Activated CD4-positive, alpha-beta T cell treated with anti-CD3 and anti-CD28 coated beads, Interleukin-2, amount 50 U/mL, for 4 hours (primary cell): ENCODE data around the gene CLASP1.
"Not testable (repeated sequence)": the region's sequence is repeated elsewhere in the genome, so short reads cannot be mapped to it uniquely, and the experiment has no call there.

Experiments
- DNase-seq, 2 experiments: peaks; one replicate each; pipeline ENCODE4 v3.0.0-alpha.2; 2020

Gene CLASP1

DNA sequence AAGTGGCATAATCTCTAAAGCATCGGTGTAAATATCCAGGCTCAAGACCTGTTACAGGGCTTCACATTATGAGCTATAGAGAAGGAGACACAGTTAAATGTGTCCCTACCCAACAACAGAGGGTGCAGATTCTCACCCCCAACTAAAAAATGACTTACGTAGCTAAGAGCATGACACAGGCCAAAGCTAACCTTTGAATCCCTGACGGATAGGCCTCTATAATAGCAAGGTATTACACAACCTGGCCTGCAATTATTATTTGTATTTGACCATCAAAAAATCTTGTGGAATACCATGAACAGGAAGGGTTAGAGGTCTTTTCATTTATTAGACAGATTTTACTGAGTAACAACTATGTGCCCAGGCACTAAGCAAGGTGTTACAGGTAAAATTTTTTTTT lies 73.5 kb downstream of the CLASP1 start:
- no peak for DNase-seq

DNA sequence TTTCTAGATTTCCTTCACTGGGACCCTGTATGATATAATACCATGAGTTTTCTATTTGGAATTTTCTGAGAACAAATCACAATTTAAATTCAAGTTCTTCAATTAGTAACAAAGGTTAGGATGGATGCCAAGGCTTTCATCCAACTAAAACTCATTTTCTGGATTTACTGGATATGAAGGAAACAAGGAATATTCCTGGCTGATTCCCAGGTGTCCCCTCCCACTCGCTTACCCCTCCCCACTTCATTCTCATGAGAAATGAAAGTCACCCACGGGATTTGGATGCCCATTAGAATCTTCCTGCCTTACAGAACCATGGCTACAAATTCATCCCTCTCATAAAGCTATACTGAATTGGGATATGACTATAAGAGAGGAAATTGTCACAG lies 78.6 kb downstream of the CLASP1 start:
- no peak for DNase-seq

DNA sequence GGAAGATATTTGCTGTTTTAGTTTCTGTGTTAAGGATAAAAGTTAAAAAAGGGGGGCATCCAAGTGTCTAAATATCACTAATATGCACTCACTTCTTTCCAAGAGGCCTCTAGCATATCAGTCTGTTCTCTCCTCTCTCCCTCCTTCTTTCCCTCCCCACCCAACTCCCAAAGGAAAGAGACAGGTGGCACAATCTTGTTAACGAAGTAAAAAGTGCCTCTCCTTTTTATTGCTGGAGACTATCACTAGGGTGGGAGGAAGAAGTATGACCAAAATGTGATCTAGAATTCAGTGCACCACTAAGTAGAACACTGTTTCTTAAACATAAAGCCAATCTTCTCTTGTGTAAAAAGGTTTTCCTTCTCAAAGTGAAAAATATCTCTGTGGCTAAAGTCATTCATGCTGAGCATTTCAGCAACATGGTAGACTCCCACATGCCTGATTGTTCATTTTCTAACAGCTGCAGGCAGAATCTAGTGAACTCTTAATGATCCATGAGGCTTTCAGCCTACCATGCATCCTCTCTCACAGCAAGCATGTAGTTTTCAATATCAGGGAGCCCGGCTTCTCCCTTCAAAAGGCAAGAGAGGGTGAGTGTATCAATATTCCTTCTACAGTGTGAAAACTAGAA lies 79.1 kb downstream of the CLASP1 start:
- DNase-seq: no peak

DNA sequence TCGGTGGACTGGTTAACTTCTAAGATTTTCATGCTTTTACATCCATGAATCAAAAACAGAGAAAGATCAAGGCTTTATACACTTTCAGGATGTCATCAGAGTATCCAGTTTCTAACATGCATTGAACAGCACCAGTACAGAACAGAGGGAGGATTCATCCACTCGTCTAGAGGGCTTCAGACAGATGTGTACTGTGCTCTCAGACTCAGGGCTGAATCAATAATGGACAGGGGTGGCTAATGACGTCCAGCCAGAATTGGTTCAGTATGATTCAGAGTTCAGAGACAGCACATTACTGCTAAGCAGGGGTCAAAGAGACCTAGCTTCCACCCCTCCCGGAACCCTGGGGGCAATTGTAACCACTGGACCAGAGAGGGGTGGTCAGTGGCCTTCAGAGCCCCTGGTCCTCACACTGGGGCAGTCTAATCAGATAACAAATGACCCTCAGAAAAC lies 81.3 kb downstream of the CLASP1 start:
- DNase-seq: no peak

DNA sequence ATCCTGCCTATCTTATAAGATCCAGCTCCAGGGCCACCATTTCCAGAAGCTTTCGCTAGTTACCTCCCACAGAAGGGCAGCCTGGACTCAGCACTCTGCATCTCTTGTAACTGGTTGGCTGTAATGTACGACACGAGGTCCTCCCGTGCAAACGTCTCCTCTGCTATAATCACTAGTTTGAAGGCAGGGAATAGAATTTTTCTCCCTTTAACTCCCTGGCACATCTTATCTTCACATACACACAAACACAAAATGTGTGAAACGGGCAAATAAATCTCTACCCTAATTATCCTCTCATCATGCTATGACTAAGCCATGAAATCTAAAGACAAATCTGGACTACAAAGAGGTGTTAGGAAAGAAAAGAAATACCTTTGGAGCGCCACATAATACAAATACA lies 81.8 kb downstream of the CLASP1 start:
- no peak for DNase-seq

DNA sequence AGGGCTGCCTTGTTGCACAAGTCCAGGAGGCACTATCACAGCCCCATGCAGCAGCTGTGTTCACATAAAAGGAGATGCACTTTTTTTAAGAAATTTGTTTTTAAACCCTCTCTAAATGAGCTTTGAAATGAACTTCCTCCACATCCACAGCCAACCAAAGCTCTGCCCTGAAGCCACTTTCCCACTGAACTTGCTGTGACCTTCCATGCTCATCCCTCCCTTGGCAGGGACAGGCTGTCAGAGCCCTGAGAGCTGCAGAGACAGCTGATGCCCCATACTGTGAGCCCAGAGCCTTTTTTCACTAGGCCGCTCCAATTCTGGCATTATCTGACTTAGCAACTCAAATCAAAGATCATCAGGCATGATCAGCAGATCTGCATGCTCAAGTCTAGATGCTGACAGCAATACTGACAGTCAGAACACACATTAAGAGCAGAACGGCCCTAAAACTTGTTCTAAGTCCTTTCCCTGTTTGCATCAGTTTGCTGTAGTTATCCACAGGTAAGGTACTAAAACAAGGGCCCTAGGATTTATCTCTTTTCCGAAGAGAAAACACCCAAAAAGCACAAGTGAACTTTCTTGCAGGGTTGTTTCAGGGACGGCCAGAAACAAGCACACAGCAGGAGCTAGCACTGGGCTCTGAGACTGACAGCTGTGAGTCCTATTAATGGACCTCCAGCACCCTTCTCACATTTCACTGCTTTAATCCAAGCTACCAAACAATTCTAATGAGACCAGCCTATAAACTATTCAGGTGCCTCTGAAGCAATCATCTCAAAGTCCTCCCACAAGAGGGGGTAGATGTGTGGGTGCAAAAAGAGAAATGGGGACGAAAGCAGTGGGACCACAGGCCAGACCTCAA lies 83.6 kb downstream of the CLASP1 start:
- no peak for DNase-seq

DNA sequence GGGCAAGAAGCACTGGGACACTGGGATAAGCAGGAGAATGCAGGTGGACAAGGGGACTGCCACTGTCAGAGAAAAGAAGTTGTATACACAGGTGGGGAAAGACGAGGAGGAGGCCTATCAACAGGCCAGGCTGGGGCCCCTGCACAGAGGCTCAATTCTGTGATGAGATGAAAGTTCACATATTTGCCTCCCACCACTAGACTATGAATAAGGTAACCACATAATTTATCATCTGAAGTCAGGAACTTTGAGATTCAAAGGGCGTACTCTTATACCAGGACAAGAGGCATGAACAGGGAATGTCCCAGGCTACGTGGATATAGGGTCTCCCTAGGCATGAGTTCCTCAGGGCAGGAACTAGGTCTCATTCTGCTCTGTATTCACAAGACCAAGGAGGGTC lies 84.4 kb downstream of the CLASP1 start:
- no peak for DNase-seq

DNA sequence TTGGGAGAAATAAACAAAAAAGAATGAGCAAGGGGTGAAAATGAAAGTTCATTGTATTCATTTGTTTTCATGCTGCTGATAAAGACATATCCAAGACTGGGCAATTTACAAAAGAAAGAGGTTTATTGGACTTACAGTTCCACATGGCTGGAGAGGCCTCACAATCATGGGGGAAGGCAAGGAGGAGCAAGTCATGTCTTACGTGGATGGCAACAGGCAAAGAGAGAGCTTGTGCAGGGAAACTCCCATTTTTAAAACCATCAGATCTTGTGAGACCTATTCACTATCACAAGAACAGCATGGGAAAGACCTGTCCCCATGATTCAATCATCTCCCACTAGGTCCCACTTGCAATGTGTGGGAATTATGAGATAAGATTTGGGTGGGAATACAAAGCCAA lies 85.5 kb downstream of the CLASP1 start:
- not testable (repeated sequence) for DNase-seq

DNA sequence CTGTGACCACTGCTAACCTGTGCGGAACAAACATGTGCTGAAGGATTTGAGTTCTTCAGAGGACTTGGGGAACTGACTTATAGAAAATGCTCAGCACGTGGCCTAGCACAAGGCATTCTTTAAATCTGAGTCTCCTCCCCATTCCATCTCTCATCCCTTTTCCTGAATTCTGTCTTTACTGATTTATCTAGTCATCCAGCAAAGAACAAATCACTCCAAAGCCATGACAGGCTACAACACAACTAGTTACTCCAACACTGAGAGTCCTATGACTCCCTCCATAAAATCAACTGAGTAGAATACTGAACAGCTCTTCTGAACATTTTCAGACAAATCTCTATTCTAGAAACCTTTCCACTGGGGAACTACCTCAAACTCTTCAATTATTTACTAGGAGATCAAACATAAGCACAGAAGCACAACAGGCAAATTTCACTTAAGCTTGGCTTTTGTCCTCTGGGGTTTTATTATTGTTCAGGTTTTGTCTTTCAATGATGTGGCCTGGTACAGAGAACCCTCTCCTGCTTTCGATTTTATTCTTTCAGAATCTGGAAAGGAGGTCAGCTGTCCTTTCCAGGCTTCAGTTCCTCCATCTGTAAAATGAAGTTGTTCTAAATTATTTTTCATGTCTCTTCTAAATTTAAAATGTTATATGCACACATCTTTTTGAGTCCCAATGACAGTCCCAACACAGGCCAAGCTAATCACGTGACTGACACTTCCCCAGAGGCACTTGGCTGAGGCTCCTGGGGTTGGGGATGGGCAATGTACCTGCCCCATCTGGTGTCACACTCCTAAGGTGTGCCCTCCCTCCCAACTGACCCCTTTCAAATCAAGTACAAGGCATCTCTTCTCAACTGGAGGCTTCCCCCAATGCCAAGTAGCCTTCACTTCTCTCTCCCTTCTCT lies 86.7 kb downstream of the CLASP1 start:
- no peak for DNase-seq

DNA sequence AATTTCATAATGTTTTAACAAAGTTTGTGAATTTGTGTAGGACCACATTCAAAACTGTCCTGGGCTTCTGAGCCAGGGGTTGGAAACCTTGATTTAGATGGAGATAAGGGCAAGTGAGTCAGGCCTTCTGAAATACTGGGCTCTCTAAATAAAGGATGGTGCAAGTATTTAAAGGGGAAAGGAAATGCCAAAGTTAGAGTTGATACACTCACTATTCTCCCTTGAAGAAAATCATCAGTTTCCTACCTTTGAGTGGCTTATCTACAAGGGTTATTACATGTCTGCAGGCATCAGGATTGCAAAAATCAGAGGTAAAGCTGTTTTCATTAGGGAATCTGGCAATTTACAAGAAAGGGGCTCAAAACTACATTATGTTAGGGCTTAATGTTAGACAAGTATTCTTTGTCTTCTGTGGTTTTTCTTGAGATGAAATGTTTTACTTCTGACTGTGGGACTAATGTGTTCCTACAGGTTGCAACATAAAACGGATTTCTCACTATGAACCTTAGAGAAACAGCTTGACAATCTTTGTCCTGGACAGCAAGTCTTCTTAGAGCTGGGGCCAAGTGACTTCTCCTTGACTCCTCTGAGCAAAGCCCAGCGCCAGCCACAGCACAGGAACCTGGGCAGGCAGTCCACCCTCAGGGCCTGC lies 87.5 kb downstream of the CLASP1 start:
- no peak for DNase-seq

DNA sequence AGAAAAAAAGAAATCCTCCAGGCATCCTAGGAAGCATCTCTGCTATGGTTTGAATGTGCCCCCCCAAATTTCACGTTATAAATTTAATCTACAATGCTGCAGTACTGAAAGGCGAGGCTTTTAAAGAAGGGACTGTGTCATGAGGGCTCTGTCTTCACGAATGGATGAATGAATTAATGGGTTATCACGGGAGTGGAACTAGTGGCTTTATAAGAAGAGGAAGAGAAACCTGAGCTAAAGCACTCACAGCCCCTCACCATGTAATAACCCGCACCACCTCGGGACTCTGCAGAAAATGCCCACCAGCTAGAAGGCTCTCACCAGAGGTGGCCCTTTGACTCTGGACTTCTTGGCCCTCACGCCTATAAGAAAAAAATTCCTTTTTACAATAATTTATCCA lies 90.9 kb downstream of the CLASP1 start:
- no peak for DNase-seq

DNA sequence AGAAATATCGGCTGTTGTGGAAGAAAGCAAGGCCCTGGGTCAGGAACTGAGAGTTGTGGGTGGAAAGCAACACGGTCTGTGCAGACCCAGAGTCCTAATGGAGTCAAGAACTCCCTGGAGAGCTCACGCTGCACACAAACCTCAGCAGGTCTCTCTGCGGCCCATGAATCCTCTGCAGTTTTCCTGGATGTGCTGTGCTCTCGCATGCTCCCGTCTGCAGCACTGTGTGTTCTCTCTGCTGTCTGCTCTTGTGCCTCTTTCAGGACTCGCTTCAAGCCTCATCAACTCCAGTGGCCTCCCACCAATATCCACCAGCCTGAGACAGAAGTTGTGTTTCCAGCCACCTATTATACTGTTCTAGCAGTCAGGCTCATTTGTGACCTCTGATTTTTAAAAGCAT lies 94.3 kb downstream of the CLASP1 start:
- no peak for DNase-seq

DNA sequence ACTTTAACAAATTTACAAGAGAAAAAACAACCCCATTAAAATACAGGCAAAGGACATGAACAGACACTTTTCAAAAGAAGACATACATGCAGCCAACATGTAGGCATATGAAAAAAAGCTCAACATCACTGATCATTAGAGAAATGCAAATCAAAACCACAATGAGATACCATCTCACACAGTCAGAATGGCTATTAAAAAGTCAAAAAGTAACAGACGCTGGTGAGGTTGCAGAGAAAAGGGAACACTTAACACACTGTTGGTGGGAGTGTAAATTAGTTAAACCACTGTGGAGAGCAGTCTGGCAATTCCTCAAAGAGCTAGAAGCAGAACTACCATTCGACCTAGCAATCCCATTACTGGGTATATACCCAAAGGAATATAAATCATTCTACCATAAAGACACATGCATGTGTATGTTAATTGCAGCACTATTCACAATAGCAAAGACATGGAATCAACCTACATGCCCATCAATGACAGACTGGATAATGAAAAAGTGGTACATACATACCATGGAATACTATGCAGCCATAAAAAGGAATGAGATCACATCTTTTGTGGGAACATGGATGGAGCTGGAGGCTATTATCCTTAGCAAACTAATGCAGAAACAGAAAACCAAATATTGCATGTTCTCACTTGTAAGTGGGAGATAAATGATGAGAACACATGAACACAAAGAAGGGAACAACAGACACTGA lies 96.6 kb downstream of the CLASP1 start:
- DNase-seq: not testable (repeated sequence)

DNA sequence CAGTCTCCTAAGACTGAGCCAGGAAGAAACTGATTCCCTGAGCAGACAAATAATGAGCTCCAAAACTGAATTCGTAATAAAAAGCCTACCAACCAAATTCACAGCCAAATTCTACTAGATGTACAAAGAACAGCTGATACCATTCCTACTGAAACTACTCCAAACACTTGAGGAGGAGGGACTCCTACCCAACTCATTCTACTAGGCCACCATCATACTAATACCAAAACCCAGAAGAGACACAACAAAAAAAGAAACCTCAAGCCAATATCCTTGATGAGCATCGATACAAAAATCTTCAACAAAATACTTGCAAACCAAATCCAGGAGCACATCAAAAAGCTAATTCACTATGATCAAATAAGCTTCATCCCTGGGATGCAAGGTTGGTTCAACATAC lies 98.6 kb downstream of the CLASP1 start:
- DNase-seq: no peak

DNA sequence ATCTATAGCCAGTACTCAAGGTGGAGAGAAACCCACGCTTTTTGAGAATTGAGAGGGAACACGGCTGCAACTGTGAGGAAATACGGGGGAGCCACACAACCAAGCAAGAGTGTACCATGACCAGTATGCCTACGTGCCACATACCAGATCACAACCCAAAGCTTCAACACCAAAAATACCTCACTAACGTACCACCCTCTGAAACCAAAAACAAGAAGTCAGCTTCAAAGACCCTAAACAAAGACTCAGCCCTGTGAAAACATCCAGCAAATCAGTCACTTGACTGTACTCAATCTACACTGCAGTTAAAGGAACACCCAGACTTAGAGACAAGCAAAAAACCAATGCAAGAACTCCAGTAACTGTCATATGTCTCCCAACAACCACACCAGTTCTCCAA lies 101.6 kb downstream of the CLASP1 start:
- DNase-seq: no peak

DNA sequence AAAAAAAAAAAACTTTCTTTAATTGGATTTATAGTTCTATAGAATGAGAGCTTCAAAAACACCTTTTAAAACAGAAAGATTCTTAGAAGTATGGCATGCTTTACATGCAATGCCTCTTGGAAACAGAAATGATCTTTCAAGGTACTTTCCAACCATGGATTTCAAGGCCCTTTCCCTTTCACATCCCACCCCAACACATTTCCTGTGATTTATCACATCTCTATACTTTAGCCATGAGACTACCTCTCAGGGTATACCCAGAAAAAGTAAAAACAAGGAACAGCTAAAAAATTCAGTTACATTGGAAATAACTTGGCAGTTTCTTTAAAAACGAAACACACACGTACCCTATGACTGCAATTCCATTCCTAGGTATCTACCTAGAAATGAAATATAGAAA lies 103.3 kb downstream of the CLASP1 start:
- DNase-seq: no peak

DNA sequence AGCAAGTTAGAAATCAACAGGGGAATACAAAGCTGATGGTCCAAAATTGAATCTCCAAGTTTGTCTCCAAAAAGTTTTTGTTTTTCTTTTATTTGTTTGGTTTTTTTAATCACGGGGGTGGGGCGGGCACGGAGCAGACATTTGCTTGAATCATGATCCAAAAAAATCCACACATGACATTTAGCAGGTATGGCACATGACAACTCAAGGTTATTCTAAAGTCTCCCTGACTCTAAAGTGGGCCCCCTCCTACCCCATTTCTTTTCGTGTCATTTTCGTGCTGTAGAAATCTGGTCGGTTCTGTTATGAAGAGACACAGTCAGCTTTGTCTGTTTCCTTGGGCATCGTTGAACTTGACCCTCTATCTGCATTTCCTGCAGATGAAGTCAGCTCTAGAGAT lies 104.0 kb downstream of the CLASP1 start:
- no peak for DNase-seq

DNA sequence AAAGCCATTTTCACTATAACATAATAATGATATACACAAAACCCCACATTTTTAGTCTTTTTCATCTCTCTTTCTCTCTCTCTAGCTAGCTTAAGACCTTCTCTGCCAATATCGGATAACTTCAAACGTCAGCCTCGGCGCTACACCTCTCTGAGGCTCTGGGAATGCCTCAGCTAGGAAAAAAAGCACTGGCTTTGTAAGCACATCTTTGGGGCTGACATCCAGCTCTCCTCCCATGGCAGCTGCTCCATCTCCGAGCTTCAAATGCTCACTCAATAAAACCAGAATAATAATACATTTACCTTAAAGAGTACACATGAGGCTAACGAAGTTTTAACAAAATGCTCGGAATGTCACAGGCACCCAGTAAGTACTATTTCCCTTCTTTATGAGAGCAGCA lies 107.8 kb downstream of the CLASP1 start:
- DNase-seq: no peak

DNA sequence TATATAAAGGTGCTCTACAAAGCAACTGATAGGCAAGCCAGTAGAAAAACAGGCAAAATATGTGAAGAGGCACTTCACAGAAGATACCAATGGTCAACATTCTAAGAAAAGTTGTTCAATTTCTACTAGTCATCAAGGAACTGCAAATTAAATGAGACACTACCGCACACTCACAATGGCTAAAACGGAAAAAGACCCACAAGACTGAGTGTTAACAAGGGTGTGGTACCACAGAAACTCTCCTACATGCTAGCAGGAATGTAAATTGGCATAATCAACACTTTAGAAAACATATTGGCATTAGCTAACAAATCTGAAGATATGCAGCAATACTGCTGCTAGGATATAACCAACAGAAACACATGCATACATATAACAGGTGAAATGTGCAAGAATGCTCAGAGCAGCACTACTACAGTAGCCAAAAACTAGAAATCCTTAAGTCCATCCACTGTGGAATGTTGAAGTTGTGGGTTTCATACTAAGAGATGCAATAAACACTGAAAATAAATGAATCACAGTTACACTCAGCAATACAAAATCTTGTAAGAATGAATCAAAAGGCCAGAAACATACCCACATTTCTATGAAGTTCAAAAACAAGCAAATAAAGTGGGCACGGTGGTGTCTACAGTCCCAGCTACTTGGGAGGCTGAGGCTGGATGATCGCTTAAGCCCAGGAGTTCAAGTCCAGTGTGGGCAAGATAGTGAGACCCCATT lies 109.4 kb downstream of the CLASP1 start:
- no peak for DNase-seq

DNA sequence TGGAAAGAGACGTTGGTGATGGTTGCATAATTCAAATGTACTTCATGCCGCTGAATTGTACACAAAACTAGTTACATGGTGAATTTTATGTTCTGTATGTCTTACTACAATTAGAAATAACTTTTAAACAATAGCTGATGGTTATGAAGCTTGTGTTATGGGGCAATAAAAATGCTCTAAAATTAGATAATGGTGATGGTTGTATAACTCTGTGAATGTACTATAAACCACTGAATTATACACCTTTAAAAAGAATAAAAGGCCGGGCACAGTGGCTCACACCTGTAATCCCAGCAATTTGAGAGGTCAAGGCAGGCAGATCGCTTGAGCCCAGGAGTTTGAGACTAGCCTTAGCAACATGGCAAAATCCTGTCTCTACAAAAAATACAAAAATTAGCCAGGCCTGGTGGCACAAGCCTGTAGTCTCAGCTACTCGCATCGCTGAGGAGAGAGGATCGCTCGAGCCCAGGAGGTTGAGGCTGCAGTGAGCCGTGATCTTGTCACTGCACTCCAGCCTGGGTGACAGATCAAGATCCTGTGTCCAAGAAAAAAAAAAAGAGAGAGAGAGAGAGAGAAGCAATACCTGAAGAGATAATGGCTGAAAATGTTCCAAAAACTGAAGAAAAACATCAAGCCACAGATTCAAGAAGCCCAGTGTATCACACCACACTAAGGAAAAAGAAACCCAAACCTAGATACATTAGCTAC lies 112.3 kb downstream of the CLASP1 start:
- DNase-seq: no peak

DNA sequence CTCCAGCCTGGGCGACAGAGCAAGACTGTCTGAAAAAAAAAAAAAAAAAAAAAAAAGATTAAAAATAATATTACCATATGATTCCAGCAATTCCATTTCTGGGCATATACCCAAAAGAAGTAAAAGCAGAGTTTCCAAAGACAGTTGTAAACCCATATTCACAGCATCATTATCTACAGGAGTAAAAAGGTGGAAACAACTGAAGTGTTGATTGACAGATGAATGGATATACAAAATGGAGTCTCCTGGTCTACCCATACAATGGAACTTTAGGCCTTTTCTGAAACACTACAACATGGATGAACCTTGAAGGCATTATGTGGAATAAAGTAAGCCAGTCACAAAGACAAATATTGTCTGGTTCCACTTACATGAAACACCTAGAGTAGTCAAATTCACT lies 112.9 kb downstream of the CLASP1 start:
- no peak for DNase-seq
